GM18511 (cell line): ENCODE results near the gene PRICKLE2.

Experiments
- ATAC-seq: cut with Tn5 transposase; IDR thresholded peaks from one replicate; pipeline ENCODE4 v1.9.1; 2021; ENCODE audit warnings: mild to moderate bottlenecking, moderate library complexity; ENCODE audit not compliant: unreplicated experiment

PRICKLE2 gene

GRCh38 chr3:64254443-64254842 lies 29.2 kb upstream of the PRICKLE2 start:
- no peak for ATAC-seq

DNA sequence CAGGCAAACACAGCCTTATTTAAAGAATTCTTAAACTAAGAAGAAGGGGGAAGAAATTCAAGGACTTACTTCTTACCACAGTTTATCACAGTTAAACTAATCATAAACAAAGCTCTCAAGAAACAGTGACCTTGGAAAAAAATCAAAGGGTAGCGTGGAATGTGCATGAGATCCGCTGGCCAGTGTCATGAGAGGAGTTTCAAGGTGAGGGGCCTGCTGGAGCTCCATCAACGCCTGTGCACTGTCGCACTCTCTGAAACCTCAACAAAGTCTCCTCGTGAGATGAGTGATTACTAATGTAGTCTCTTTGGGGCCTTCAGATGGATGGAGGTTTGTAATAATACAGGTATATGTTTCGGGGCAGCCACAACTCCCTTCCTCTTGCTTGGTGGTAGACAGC lies 28.4 kb upstream of the PRICKLE2 start:
- no peak for ATAC-seq

DNA sequence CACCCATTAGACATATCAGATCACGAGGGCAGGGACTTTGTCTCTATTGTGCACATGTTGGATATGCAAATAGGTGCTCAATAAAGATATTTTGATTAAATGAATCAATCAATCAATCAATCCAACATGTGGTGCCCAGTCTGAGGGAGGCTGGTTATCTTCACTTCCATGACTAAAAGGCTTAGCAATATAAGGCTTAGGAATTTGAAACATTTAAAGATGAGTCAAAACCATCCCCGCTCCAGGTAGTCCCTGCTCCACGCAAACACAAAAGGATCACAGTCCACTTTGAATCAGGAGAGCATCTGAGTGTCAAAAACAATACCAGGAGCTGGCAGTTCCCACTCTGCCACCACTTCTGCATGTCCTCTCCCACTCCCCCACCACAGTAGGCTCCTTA lies 25.8 kb upstream of the PRICKLE2 start:
- ATAC-seq, result no peak

- no peak for ATAC-seq
Measured at GRCh38 chr3:64247991-64248646, 22.9 kb upstream of the PRICKLE2 start.

DNA sequence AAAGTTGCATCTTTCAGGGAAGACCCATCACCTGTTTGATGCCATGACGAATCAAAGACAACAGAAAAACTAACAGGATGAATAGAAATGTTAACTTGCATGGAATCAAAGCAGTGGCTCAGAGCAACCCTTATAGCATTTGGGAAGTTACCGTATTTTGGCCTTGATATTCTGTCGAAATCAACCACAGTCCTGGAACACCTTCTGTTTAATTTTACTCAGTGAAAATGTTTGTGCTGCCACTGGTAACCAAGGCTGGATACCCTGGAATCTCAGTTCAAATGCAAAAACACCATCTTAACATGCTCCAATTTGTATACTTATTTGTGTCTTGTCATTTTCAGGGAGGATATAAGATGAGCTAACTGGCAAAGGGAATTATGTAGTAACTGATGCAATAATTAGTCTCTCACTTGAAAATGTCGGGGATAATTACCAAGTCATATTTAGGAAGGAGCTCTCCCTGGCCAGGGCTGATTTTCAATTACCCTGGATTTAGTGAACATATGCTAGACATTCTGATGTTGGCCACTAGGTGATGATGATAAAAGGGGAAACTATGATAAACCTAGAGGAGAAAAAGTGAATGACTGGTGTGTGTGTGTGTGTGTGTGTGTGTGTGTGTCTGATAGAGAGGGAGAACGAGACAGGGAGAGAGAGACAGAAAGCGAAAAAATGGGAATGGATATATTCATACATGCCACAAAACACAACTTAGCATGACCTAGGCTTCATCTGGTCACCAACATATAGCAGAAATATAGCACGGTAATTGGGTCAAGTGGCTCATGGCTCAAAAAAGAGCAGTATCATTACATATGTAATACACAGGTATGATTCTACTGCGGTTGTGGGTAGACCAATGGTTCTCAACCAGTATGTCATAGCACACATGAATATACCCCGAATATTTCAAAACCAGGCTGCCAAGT lies 19.0 kb upstream of the PRICKLE2 start:
- ATAC-seq, result no peak

GRCh38 chr3:64242435-64242834 lies 17.2 kb upstream of the PRICKLE2 start:
- ATAC-seq, result no peak

DNA sequence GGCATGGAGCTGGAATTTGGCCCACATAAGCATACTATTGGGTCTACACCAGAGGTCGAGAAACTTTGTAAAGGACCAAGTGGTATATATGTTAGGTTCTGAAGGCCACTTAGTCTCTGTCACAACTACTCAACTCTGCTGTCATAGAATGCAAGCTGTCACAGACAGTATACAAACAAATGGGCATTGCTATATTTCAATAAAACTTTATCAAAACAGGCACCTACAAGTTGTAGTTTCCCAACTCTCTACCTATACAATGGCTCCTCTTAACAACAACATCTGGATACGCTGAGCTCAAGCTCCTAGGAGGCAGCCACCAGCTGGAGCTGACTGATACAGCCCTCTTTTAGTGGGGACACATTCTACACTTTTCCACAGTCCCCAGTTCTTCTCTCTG lies 15.7 kb upstream of the PRICKLE2 start:
- no peak for ATAC-seq

DNA sequence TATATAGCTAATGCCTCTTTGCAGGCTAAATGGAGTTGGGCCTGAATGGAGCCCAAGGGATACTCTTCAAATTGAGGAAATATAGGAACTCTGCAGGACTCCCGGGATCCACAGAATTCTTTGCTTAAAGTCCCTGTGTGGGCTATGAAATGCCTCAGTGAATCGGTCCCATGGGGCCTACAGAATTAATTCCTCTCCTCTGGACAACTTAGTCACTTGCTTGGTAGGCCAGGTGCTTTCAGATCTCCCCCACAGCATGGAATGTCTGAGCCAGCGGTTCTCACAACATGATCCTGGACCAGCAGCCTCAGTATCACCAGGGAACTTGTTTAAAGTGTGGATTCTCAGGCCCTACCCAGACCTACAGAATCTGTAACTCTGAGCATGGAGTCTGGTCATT lies 15.1 kb upstream of the PRICKLE2 start:
- no peak for ATAC-seq

- ATAC-seq, result no peak
Measured at GRCh38 chr3:64239841-64240240, 14.6 kb upstream of the PRICKLE2 start.

DNA sequence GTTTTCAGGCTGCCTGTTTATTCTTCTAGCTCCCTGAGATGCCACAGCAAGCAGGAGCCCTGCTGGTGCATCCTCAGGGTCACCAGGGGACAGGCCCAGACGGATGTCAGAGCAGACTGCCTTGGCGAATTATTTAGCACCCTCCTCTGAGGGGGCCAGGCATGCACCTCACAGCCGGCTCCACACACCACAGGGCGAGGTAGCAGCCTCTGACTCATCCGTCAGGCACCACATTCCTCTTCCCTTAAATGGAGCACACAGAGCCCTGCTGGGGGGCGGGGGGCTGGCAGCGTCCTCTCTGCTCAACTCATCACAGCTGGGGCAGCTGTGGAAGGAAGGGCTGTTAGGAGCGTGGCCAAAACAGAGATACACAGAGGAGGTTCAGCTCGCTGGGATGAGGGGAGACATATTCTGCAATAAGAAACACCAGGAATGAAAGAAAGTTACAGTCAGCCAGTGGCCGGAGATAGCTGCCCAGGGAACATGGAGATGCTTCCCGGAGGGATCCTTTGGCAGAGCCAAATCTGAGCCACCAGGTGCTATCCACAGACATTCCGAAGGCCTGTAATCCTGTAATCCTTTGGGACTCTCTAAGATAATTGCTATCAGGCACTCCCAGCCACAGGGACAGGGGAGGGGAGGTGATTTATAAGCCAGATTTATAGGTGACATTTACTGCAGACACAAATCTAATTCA lies 13.9 kb upstream of the PRICKLE2 start:
- ATAC-seq, result no peak

- no peak for ATAC-seq
Measured at GRCh38 chr3:64237083-64237482, 11.8 kb upstream of the PRICKLE2 start.

DNA sequence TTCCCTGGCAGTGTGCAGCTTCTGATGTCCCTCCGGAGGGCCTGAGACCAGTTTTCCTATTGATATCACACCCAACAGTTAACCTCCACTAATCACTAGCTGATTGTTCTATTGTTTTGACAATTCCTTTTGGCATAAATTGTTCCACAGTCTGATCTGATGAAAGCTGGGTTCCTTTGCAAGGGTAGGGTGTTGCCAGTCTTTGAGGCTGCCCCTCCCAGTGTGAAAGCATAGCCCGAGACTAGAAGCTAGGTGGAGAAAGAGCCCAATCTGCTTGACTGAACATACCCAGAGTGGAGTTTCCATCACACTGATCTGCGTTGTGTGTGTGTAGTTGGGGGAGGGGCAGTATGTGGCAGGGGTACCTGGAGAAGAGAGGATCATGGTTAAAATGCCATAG lies 10.3 kb upstream of the PRICKLE2 start:
- no peak for ATAC-seq

DNA sequence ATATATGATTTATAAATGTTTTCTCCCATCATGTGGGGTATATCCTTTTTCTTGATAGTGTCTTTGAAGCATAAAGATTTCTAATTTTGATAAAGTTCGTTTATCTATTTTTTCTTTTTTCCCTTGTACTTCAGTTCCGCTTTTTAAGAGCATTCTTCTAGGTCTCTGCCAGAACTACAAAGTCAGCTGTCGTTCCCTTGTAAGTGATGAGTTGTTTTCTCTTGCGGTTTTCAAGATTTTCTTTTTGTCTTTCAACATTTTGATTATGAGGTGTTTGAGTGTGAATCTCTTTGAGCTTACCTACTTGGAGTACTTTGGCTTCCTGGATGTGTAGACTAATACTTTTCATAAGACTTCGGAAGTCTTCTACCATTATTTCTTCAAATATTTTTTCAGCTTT lies 9.3 kb upstream of the PRICKLE2 start:
- ATAC-seq, result no peak

- no peak for ATAC-seq
Measured at GRCh38 chr3:64232821-64233220, 7.6 kb upstream of the PRICKLE2 start.

GRCh38 chr3:64229903-64230302 lies 4.6 kb upstream of the PRICKLE2 start:
- no peak for ATAC-seq

- ATAC-seq, result no peak
Measured at GRCh38 chr3:64228110-64228509, 2.8 kb upstream of the PRICKLE2 start.

- no peak for ATAC-seq
Measured at GRCh38 chr3:64226730-64227129, 1.5 kb upstream of the PRICKLE2 start.

DNA sequence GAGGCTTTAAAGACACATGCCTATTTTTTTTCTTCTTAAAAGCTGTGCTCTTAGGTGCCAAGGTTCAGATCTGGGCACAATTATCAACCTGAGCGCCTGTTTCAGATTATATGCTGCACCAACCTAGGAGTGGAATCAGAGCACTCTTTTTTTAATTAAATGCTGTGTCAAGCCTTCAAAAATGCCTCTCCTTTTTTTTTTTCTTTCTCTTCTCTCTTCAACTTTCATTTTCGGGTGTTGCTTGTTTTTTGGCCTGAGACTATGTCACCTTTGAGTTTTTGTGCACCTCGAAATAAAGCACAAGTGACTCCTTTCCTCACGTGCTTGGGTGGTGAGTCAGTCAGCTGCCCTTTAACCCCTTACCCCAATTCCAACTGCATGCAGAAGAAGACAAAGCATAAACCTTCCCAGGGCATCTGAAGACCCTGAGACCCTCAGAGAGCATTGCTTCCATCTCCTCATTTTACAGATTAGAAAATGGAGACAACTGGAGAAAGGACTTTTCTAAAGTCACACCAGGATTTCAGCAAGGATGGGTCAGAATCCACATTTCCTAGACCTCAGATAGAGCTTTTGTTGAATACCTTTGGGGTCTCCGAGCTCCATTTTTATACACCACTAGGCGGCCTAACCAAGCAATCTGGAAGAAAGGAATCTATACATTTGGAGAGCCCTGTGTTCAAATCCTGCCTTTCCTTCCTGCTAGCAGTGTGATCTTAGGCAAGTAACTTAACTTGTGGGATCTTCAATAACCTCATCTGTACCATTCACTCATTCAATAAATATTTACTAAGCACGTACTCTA lies 631 bp upstream of the PRICKLE2 start:
- no peak for ATAC-seq

DNA sequence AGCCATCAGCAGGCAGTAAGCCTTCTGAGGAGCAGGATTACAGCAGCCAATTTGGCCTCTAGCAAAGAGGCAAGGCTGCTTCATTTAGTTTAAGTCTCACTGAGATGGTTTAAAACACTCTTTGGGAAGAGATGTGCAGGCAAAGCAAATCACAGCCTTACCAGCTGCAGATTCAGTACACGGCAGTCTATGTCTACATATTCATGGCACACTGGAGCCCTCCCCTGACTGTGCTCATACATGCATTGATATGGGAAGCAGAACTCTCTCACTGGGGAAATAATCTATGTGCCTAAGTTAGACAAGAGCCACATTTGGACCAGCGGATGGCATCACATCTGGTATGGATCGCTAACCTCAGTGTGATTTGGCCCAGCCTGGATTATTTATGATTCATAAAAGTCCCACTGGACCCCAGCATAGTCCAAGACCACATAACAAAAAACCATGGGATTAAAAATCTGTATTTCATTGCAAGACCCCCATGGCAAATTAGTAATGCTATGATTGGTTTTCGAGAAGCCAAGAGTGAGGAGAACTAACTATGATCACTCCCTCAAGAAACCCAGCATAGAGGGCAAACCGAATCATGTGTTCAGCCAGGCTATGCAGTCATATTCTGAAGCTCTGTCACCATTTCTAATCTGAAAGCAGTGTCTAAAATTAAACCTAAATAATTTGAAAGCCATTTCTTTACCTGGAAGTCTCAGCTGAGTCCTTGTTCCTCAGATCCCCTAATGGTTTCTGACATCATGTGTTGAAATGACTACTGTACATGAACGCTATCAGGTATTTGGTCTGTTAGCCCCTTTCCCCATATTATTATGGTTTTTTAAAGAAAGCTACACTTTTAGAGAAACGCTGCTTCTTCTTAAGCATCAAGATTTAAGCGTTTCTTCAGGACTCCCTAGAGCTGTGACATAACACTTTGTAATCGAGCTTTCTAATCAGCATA lies 1.2 kb downstream of the PRICKLE2 start:
- no peak for ATAC-seq
